B cell (primary cell): Measurements from ENCODE around the gene HNRNPH1. TPM values are rescaled to one million over a fixed set of nuclear protein-coding genes. Genes with fewer than 3 reads are reported as not detected.

ENCODE experiments used
- ATAC-seq: fragments of 200-7000 bp; cut with Tn5 transposase; one replicate; pipeline ENCODE4 v1.10.0; 2021; ENCODE audit warnings: low read depth, mild to moderate bottlenecking, moderate number of reproducible peaks, moderate library complexity
- CTCF ChIA-PET: fragments of 350-600 bp; sonication (Branson Sonifier 250); formaldehyde crosslinking; loops from one replicate; lab custom pipeline; 2021; ENCODE audit warnings: antibody characterized with exemption, inconsistent platforms; lab: Charles Lee
- POLR2A ChIA-PET: fragments of 350-600 bp; sonication (Branson Sonifier 250); formaldehyde crosslinking; loops from one replicate; lab custom pipeline; 2021; ENCODE audit warnings: antibody characterized with exemption; lab: Charles Lee
- DNase-seq: peaks from one replicate; pipeline ENCODE4 v3.0.0; 2013
- H2AFZ ChIP-seq: 2 replicates; pipeline ENCODE4 v1.6.1; 2012; ENCODE audit warnings: mild to moderate bottlenecking, low read depth, low read length; ENCODE audit not compliant: insufficient read depth, poor library complexity, severe bottlenecking
- H3K27ac ChIP-seq, 2 donors: 1 replicate in 1 of 2; 2 replicates in 1 of 2; pipeline ENCODE4 v1.5.1; 2012 to 2013; ENCODE audit warnings: low read length in 2 of 2, mild to moderate bottlenecking in 2 of 2, moderate library complexity in 1 of 2
- H3K27me3 ChIP-seq, 4 experiments: fragments of 200-600 bp in 1 of 4; sonication (generic) in 1 of 4; replicated peaks in 1 of 4; 1 replicate in 2 of 4; 2 replicates in 2 of 4; pipeline versions ENCODE4 v1.6.1 to v1.7.0; 2013 to 2016; ENCODE audit warnings: low read length in 3 of 4, mild to moderate bottlenecking in 2 of 4, mixed read lengths in 1 of 4, moderate library complexity in 1 of 4; ENCODE audit not compliant: insufficient read depth in 4 of 4, control insufficient read depth in 3 of 4; ENCODE audit errors: control extremely low read depth in 1 of 4
- H3K36me3 ChIP-seq, 2 experiments: replicated peaks in 1 of 2; 1 replicate in 1 of 2; 2 replicates in 1 of 2; pipeline versions ENCODE4 v1.6.1 to v1.7.1; 2013; ENCODE audit warnings: low read length in 1 of 2; ENCODE audit not compliant: insufficient read depth in 2 of 2, control insufficient read depth in 1 of 2; ENCODE audit errors: control extremely low read depth in 1 of 2, extremely low read depth in 1 of 2
- H3K4me1 ChIP-seq, 2 donors: fragments of 200-600 bp in 1 of 2; sonication (generic) in 1 of 2; 1 replicate in 1 of 2; 2 replicates in 1 of 2; pipeline versions ENCODE4 v1.5.1 to v1.6.1; 2013 to 2017; ENCODE audit warnings: low read length in 2 of 2; ENCODE audit not compliant: control insufficient read depth in 2 of 2, insufficient read depth in 2 of 2
- H3K4me2 ChIP-seq: replicated peaks from 2 replicates; pipeline ENCODE3; 2012; ENCODE audit warnings: mild to moderate bottlenecking, low read depth, low read length; ENCODE audit not compliant: poor library complexity, severe bottlenecking
- H3K4me3 ChIP-seq, 5 experiments: fragments of 200-600 bp in 1 of 5; sonication (generic) in 1 of 5; 1 replicate in 3 of 5; 2 replicates in 2 of 5; pipeline versions ENCODE4 v1.5.1 to v1.7.0; 2011 to 2016; ENCODE audit warnings: low read length in 4 of 5, mild to moderate bottlenecking in 4 of 5, low read depth in 2 of 5, control low read depth in 1 of 5, moderate library complexity in 1 of 5; ENCODE audit not compliant: insufficient read depth in 1 of 5; ENCODE audit errors: control extremely low read depth in 1 of 5, extremely low read depth in 1 of 5
- H3K79me2 ChIP-seq: fragments of 200-600 bp; sonication (generic); one replicate; pipeline ENCODE4 v1.6.0; 2016; ENCODE audit warnings: low read length; ENCODE audit not compliant: control insufficient read depth, insufficient read depth
- H3K9ac ChIP-seq: fragments of 200-600 bp; sonication (generic); 2 replicates; pipeline ENCODE4 v1.6.1; 2017; ENCODE audit warnings: mild to moderate bottlenecking, low read length, moderate library complexity
- H3K9me3 ChIP-seq, 3 donors: one replicate each; pipeline versions ENCODE4 v1.6.1 to v1.7.1; 2013; ENCODE audit warnings: low read length in 2 of 3; ENCODE audit not compliant: control insufficient read depth in 2 of 3, insufficient read depth in 1 of 3; ENCODE audit errors: control extremely low read depth in 1 of 3
- H4K20me1 ChIP-seq: 2 replicates; pipeline ENCODE4 v1.6.0; 2012; ENCODE audit warnings: mild to moderate bottlenecking, low read length; ENCODE audit not compliant: insufficient read depth, control insufficient read depth, poor library complexity, severe bottlenecking
- H3K27ac Mint-ChIP-seq: one replicate; pipeline ENCODE4 v1.8.0; 2021; ENCODE audit warnings: mixed read lengths
- H3K27me3 Mint-ChIP-seq: one replicate; pipeline ENCODE4 v1.8.0; 2021; ENCODE audit warnings: mixed read lengths
- H3K4me1 Mint-ChIP-seq: one replicate; pipeline ENCODE4 v1.8.0; 2021; ENCODE audit warnings: mixed read lengths
- H3K4me3 Mint-ChIP-seq: one replicate; pipeline ENCODE4 v1.8.0; 2021; ENCODE audit warnings: mixed read lengths
- H3K9me3 Mint-ChIP-seq: one replicate; pipeline ENCODE4 v1.8.0; 2022; ENCODE audit warnings: mixed read lengths; ENCODE audit not compliant: insufficient read depth
- EZH2 ChIP-seq: IDR thresholded peaks from 2 replicates; pipeline ENCODE4 v1.6.1; 2012; ENCODE audit warnings: borderline replicate concordance, low read depth, mild to moderate bottlenecking, moderate library complexity, low read length; ENCODE audit not compliant: insufficient read depth, poor library complexity, severe bottlenecking
- WGBS: methylation state at CpG from one replicate; pipeline ENCODE4 v1.1.5; 2013; ENCODE audit warnings: missing lambda C conversion rate; ENCODE audit not compliant: insufficient coverage; 5-methylcytosine and 5-hydroxymethylcytosine counted together
- intact Hi-C: fragments of 100-400 bp; cut with micrococcal nuclease; formaldehyde crosslinking; loops from one replicate; pipeline ENCODE4 v1.10.0; 2022
- polyA plus RNA-seq: library from polyadenylated mRNA; depleted of rRNA; stranded (reverse); fragments of >200 nt; gene quantifications from 2 replicates; pipeline ENCODE4 v1.2.3, GENCODE V29; 2012
- small RNA-seq: library from RNA; depleted of rRNA; stranded (forward); fragments of <200 nt; gene quantifications from one replicate; pipeline ENCODE3, GENCODE V24; 2012; ENCODE audit warnings: low replicate concordance, low read depth; ENCODE audit not compliant: insufficient read length
- total RNA-seq, 2 donors: library from RNA; stranded (reverse); fragments of 120-200 nt in 1 of 2; gene quantifications; 1 replicate in 1 of 2; 2 replicates in 1 of 2; pipeline versions ENCODE4 v1.2.3 to v1.2.4, GENCODE V29; 2013 to 2022
- TF ChIP-seq, protein P1 (sequence below): fragments of 200-600 bp; IDR thresholded peaks from one replicate; pipeline ENCODE4 v1.8.0; 2022; ENCODE audit warnings: antibody characterized with exemption, mild to moderate bottlenecking

HNRNPH1 gene
- total and polyA plus RNA-seq, 2 donors (not counting 1 experiment from before 2014, with no cell fraction given): 471 to 1,412 TPM

DNA sequence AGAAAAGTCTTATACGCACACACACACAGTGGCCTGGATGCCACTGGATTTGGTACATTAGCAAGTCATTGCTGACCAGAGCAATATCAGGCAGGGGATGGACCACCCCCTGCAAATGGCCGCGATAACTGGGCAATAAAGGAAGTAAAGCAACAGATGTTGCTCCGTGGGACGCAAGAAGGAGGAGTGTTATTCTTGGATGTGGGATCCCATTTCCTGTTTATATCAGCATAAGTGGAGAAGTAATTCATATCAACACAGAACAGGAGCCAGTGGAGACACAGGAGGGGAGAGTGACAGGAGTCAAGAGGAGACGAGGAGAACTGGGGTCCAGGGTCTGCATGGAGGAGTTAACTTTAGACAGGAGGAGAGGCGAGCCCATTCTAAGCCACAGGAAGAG lies 54.8 kb downstream of the HNRNPH1 start:
- Mint-ChIP-seq H3K9me3 (no peaks in the 10 kb centered on the region), H3K27me3 (no peaks in the 10 kb centered on the region), H3K4me1 (no peaks in the 10 kb centered on the region), H3K27ac (peak overlapping the region; percentile 43), H3K4me3 (no peak overlapping the region)
- H3K27me3 ChIP-seq: no peaks in the 10 kb centered on the region
- H2AFZ ChIP-seq: no peak overlapping the region
- DNase-seq (no peak), ATAC-seq (no peak)
- WGBS: 55% methylated on average over 4 of the region's 7 CpGs
- TF ChIP-seq EZH2: no peak
- TF ChIP-seq, protein P1, sequence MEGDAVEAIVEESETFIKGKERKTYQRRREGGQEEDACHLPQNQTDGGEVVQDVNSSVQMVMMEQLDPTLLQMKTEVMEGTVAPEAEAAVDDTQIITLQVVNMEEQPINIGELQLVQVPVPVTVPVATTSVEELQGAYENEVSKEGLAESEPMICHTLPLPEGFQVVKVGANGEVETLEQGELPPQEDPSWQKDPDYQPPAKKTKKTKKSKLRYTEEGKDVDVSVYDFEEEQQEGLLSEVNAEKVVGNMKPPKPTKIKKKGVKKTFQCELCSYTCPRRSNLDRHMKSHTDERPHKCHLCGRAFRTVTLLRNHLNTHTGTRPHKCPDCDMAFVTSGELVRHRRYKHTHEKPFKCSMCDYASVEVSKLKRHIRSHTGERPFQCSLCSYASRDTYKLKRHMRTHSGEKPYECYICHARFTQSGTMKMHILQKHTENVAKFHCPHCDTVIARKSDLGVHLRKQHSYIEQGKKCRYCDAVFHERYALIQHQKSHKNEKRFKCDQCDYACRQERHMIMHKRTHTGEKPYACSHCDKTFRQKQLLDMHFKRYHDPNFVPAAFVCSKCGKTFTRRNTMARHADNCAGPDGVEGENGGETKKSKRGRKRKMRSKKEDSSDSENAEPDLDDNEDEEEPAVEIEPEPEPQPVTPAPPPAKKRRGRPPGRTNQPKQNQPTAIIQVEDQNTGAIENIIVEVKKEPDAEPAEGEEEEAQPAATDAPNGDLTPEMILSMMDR: no peak
- H3K4me2 ChIP-seq: no peak overlapping the region
- H3K27ac ChIP-seq: peak overlapping the region in 1 of 2 donors; percentile 65
- H3K9me3 ChIP-seq: no peaks in the 10 kb centered on the region
- H3K36me3 ChIP-seq: peaks cover 7 to 59% of the 10 kb centered on the region in 2 experiments
- no peaks in the 10 kb centered on the region for H4K20me1 ChIP-seq
- peaks cover 18% of the 10 kb centered on the region for H3K79me2 ChIP-seq
- intact Hi-C loops: loop anchor here (5.0 kb wide), 1 partner anchor 36 kb away; no protein-coding TSS in a partner anchor
- no peak overlapping the region for H3K4me3 ChIP-seq
- no peaks in the 10 kb centered on the region for H3K4me1 ChIP-seq
- POLR2A ChIA-PET: no interaction called here
- no peak overlapping the region for H3K9ac ChIP-seq
- CTCF ChIA-PET: no interaction called here

DNA sequence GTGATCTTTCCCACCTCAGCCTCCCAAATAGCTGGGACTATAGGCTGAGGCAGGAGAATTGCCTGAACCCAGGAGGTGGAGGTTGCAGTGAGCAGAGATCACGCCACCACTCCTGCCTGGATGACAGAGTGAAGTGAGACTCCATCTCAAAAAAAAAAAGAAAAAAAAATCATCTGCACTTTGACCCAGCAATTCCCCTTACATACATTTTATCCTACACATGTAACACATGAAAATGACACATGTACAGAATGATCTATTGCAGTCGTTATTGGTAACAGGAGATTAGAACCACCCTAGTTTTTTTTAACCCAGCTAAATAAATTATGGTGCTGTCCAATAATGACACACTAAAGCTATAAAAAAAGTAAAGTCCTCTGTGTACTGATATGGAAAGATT lies 58.9 kb downstream of the HNRNPH1 start:
- ATAC-seq (no peak), DNase-seq (no peak)
- Histone ChIP-seq H2AFZ (no peak overlapping the region), H3K4me2 (no peak overlapping the region), H3K4me3 (no peak overlapping the region), H3K27me3 (no peaks in the 10 kb centered on the region), H3K79me2 (peaks cover 24% of the 10 kb centered on the region), H3K9me3 (no peaks in the 10 kb centered on the region), H3K4me1 (peaks cover 3 to 6% of the 10 kb centered on the region in 2 donors), H3K9ac (no peak overlapping the region), H4K20me1 (peaks cover 6% of the 10 kb centered on the region), H3K27ac (no peak overlapping the region), H3K36me3 (peaks cover 3 to 48% of the 10 kb centered on the region in 2 experiments)
- peaks cover 2% of the 10 kb centered on the region for H3K4me1 Mint-ChIP-seq
- H3K27ac Mint-ChIP-seq: no peak overlapping the region
- TF ChIP-seq EZH2: no peak
- TF ChIP-seq, protein P1: no peak
- ChIA-PET POLR2A (interaction anchor here (0.7 kb wide), 1 partner anchor 547 kb away, joined by 6 read pairs; no protein-coding TSS in a partner anchor), CTCF (no interaction called here)
- H3K9me3 Mint-ChIP-seq: no peaks in the 10 kb centered on the region
- intact Hi-C loops: no loop called here
- no CpG with 5 or more reads among the region's 2 CpGs for WGBS
- H3K4me3 Mint-ChIP-seq: no peak overlapping the region
- H3K27me3 Mint-ChIP-seq: no peaks in the 10 kb centered on the region

Small RNA genes within 50 kb of the gene (small RNA-seq; reads per million reads assigned to genes)
- not detected for gene RF00017

Other genes starting within 250 kb of the HNRNPH1 start
- gene RUFY1, start 73.1 kb downstream of the HNRNPH1 start, total RNA-seq: 99.8 and 109 TPM in 2 replicates
- 38.5 and 55.7 TPM in 2 replicates for gene RUFY1, start 73.1 kb downstream of the HNRNPH1 start, polyA plus RNA-seq
- gene CBY3, start 57.4 kb upstream of the HNRNPH1 start, total RNA-seq: 0.37 TPM in 1 of 2 replicates, not detected in the other
- 0.13 and 0.20 TPM in 2 replicates for gene CBY3, start 57.4 kb upstream of the HNRNPH1 start, polyA plus RNA-seq
- gene CANX, start 75.3 kb upstream of the HNRNPH1 start, total RNA-seq: 179 and 206 TPM in 2 replicates
- gene CANX, start 75.3 kb upstream of the HNRNPH1 start, polyA plus RNA-seq: 21.0 and 29.7 TPM in 2 replicates
- 50.6 and 57.6 TPM in 2 replicates for gene MAML1, start 109.2 kb upstream of the HNRNPH1 start, total RNA-seq
- gene MAML1, start 109.2 kb upstream of the HNRNPH1 start, polyA plus RNA-seq: 9.0 and 12.0 TPM in 2 replicates
- 3.7 and 3.8 TPM in 2 replicates for gene LTC4S, start 170.3 kb upstream of the HNRNPH1 start, total RNA-seq
- gene LTC4S, start 170.3 kb upstream of the HNRNPH1 start, polyA plus RNA-seq: 0.40 and 1.5 TPM in 2 replicates
- 139 and 165 TPM in 2 replicates for gene MGAT4B, start 183.2 kb upstream of the HNRNPH1 start, total RNA-seq
- 105 and 118 TPM in 2 replicates for gene MGAT4B, start 183.2 kb upstream of the HNRNPH1 start, polyA plus RNA-seq
- 400 and 451 TPM in 2 replicates for gene SQSTM1, start 197.2 kb upstream of the HNRNPH1 start, total RNA-seq
- gene SQSTM1, start 197.2 kb upstream of the HNRNPH1 start, polyA plus RNA-seq: 72.2 and 175 TPM in 2 replicates
- 152 and 160 TPM in 2 replicates for gene MRNIP, start 235.1 kb upstream of the HNRNPH1 start, total RNA-seq
- gene MRNIP, start 235.1 kb upstream of the HNRNPH1 start, polyA plus RNA-seq: 136 and 178 TPM in 2 replicates